Measurements from ENCODE around the gene DPP10.

GRCh38 chr2:114787486-114787885 is 345.0 kb downstream of the DPP10 start:
- TF ChIP-seq POLR2A (IDR thresholded peaks at IDR 0.05) (no peak), POLR2AphosphoS5 (IDR thresholded peaks at IDR 0.05) (no peak), CTCF (IDR thresholded peaks at IDR 0.05 in 8 of 11, conservative IDR thresholded peaks at IDR 0.05 in 3 of 11) (no peak)
